GM12878 (cell line): ENCODE measurements around the gene MBD3L5.

Experiments used
- BACH1 ChIP-seq: fragments of 450-650 bp; IDR thresholded peaks from 2 replicates; pipeline ENCODE4 v1.6.1; 2017; ENCODE audit warnings: mild to moderate bottlenecking, borderline replicate concordance
- ETV6 ChIP-seq, 2 experiments: fragments of 450-650 bp in 1 of 2; IDR thresholded peaks in 1 of 2; conservative IDR thresholded peaks in 1 of 2; 2 replicates each; pipeline ENCODE4 v1.6.1; 2014; ENCODE audit warnings: antibody characterized with exemption in 1 of 2, borderline replicate concordance in 1 of 2, low read depth in 1 of 2, mild to moderate bottlenecking in 1 of 2, moderate library complexity in 1 of 2
- RBBP5 ChIP-seq: fragments of 200-600 bp; sonication (generic); conservative IDR thresholded peaks from 2 replicates; pipeline ENCODE4 v1.6.1; 2016
- TCF3 ChIP-seq: IDR thresholded peaks from 2 replicates; pipeline ENCODE4 v1.6.1; 2012; ENCODE audit warnings: low read depth, mild to moderate bottlenecking, low read length, borderline replicate concordance; ENCODE audit not compliant: insufficient read depth
- ZNF384 ChIP-seq: IDR thresholded peaks from 2 replicates; pipeline ENCODE4 v1.6.1; 2012; ENCODE audit warnings: low read depth, mild to moderate bottlenecking, low read length, improper control_type of control experiment, borderline replicate concordance

DNA sequence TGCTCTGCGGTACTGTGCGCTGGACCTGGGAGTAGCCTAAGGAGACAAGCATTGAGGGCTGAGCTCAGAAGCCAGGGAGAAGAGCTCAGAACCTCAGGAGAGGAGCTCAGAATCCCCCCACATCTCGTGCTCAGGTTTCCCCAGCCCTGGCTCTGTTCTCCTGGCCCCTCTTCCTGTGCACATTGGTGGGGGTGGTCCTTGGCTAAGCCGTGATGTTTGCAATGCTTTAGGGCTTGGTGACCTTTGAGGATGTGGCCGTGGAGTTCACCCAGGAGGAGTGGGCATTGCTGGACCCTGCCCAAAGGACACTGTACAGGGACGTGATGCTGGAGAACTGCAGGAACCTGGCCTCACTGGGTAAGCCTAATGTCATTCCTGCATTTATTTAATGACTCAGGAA is 45.8 kb downstream of the MBD3L5 start:
- no peak for TF ChIP-seq RBBP5
- no peak for TF ChIP-seq TCF3
- TF ChIP-seq BACH1 = no peak
- no peak for TF ChIP-seq ZNF384
- TF ChIP-seq ETV6 (conservative IDR thresholded peaks at IDR 0.05 in 1 of 2, IDR thresholded peaks at IDR 0.05 in 1 of 2; ENCODE audit: borderline replicate concordance in 1 of 2, low read depth in 1 of 2) = no peak
